Adrenal gland (tissue), 19 donors: Measurements from ENCODE around the gene SLC22A16. TPM values are rescaled to one million over a fixed set of nuclear protein-coding genes. Genes with fewer than 3 reads are reported as not detected.

Experiments
- DNase-seq, 7 donors: peaks; one replicate each; pipeline ENCODE4 v3.0.0-alpha.2; 2019 to 2020
- H3K27ac ChIP-seq, 5 donors: fragments of 200-600 bp; sonication (generic) in 4 of 5; 1 replicate in 3 of 5; 2 replicates in 2 of 5; pipeline versions ENCODE4 v1.5.1 to v1.8.0; 2016 to 2020; ENCODE audit warnings: mild to moderate bottlenecking in 1 of 5
- H3K27me3 ChIP-seq: fragments of 200-600 bp; 2 replicates; pipeline ENCODE4 v1.8.0; 2021
- H3K36me3 ChIP-seq, 2 donors: fragments of 200-600 bp; replicated peaks in 1 of 2; 1 replicate in 1 of 2; 2 replicates in 1 of 2; pipeline versions ENCODE4 v1.5.1 to v1.8.0; 2018 to 2022
- H3K4me1 ChIP-seq, 2 donors: fragments of 200-600 bp; replicated peaks in 1 of 2; 1 replicate in 1 of 2; 2 replicates in 1 of 2; pipeline versions ENCODE4 v1.5.1 to v1.8.0; 2018 to 2021
- H3K4me3 ChIP-seq, 4 donors: fragments of 200-600 bp; sonication (generic) in 3 of 4; one replicate each; pipeline ENCODE4 v1.5.1; 2016 to 2018
- H3K9me3 ChIP-seq, 3 donors: fragments of 200-600 bp; sonication (generic) in 1 of 3; replicated peaks in 1 of 3; 1 replicate in 2 of 3; 2 replicates in 1 of 3; pipeline versions ENCODE4 v1.5.1 to v1.8.0; 2016 to 2021
- CTCF ChIP-seq, 6 experiments: fragments of 450-650 bp in 4 of 6; fragments of 200-600 bp in 2 of 6; sonication (generic) in 1 of 6; IDR thresholded peaks; 1 replicate in 5 of 6; 2 replicates in 1 of 6; pipeline versions ENCODE4 v1.5.1 to v1.8.0; 2016 to 2021; ENCODE audit warnings: antibody characterized with exemption in 6 of 6, mild to moderate bottlenecking in 2 of 6, moderate library complexity in 1 of 6
- POLR2A ChIP-seq, 2 donors: fragments of 450-650 bp; IDR thresholded peaks; one replicate each; pipeline ENCODE4 v1.6.1; 2017; ENCODE audit warnings: antibody characterized with exemption in 2 of 2, mild to moderate bottlenecking in 2 of 2, moderate library complexity in 1 of 2
- WGBS, 4 donors: extraction: QIAGEN DNeasy Blood & Tissue Kit in 2 of 4; methylation state at CpG; one replicate each; pipeline versions ENCODE4 v1.1.5 to v1.1.7; 2013 to 2017; 5-methylcytosine and 5-hydroxymethylcytosine counted together
- intact Hi-C, 2 donors: fragments of 100-400 bp; cut with DNase I; formaldehyde crosslinking; loops; one replicate each; pipeline versions ENCODE4 v1.14.1 to v1.15.0; 2022 to 2023
- long read RNA-seq, 10 donors: library from polyadenylated mRNA in 3 of 10; unstranded in 2 of 10; stranded (forward) in 1 of 10; transcript quantifications; one replicate each; pipeline ENCODE4 v2.0.0 and lab custom pipeline, GENCODE V29; 2021 to 2026
- polyA plus RNA-seq, 3 donors: library from polyadenylated mRNA; stranded (reverse); fragments of 200-250 nt in 2 of 3; fragments of 350-450 nt in 1 of 3; fragmentation: Illumina TruSeq in 1 of 3; extraction: RNeasy Lipid Tissue Mini Kit (QIAGEN cat#74804) in 1 of 3; gene quantifications; one replicate each; pipeline ENCODE4 v1.2.3, GENCODE V29; 2013 to 2014
- total RNA-seq, 9 donors: library from RNA; depleted of rRNA in 4 of 9; stranded (reverse); fragments of >200 nt in 4 of 9; fragments of 120-200 nt in 1 of 9; fragmentation: NEBNext Ultra II Directional in 1 of 9; extraction: Animal tissue kit (Norgen Biotek cat#: 25700) in 1 of 9; gene quantifications; one replicate each; pipeline versions ENCODE4 v1.1.0 to v1.2.4, GENCODE V29; 2013 to 2023
- donor health status: healthy with polysubstance abuse.
- donor health status: Bipolar disorder and iron deficiency.
- donor health status: DM: yes; HTN: yes; CAD: no.
- donor health status: DM: no; HTN: no; CAD: no.
- donor health status: DM: no; HTN: no; CAD: no.
- donor health status: DM: yes; HTN: yes; CAD: no.

Gene SLC22A16
- 1 to 10 TPM in 1 of 9 donors, under 1 TPM in 4, not detected in 4; 0.11 to 1.6 (median 0.34) TPM for total RNA-seq
- not detected for polyA plus RNA-seq
- long read RNA-seq, donor 1 = 0 reads
- long read RNA-seq, donor 2 = 0 reads
- long read RNA-seq, donor 3 = 0 reads
- long read RNA-seq, donor 4 = 0 reads
- long read RNA-seq, donor 5 = 0 reads
- long read RNA-seq, donor 6 = 0 reads
- long read RNA-seq, donor 7 = 0 reads
- long read RNA-seq, donor 8 = 0 reads
- long read RNA-seq, donor 9 = 0 reads
- long read RNA-seq, donor 10 = 0 reads

GRCh38 chr6:110476046-110476849 is at the start of gene SLC22A16:
SLC22A16 (minus strand) TSS chr6:110476613; CDS start chr6:110476574, 39 bp downstream.
- no peaks in the 10 kb centered on the region for H3K27me3 ChIP-seq
- no peaks in the 10 kb centered on the region for H3K4me1 ChIP-seq
- 4 to 26% (median 6%) methylated on average over 7 to 84 of the region's 85 CpGs for WGBS, 4 donors
- H3K4me3 ChIP-seq = peak within 1 kb of the TSS in 1 of 4 donors; percentile 48
- intact Hi-C loops = no loop called here
- DNase-seq = peak in 1 of 7 donors; percentile 32
- TF ChIP-seq POLR2A (IDR thresholded peaks at IDR 0.05) (no peak), CTCF (IDR thresholded peaks at IDR 0.05) (no peak)
- H3K9me3 ChIP-seq = no peaks in the 10 kb centered on the region
- H3K27ac ChIP-seq = peak within 1 kb of the TSS in 1 of 5 donors; percentile 22
- no peaks in the 10 kb centered on the region for H3K36me3 ChIP-seq

GRCh38 chr6:110525001-110525400 is 48.6 kb upstream of the SLC22A16 start:
- WGBS, 4 donors = 46 to 90% (median 65%) methylated on average over 3 to 4 of the region's 4 CpGs
- Histone ChIP-seq H3K36me3 (no peaks in the 10 kb centered on the region), H3K9me3 (no peaks in the 10 kb centered on the region), H3K4me3 (no peak overlapping the region), H3K4me1 (peaks cover 6 to 9% of the 10 kb centered on the region in 2 donors), H3K27ac (no peak overlapping the region), H3K27me3 (no peaks in the 10 kb centered on the region)
- intact Hi-C loops = loop anchor here in 1 of 2 donors (5.0 to 10.0 kb wide), 3 partner anchors 160 to 470 kb away; no protein-coding TSS in a partner anchor
- no peak for DNase-seq
- TF ChIP-seq POLR2A (IDR thresholded peaks at IDR 0.05) = no peak
- TF ChIP-seq CTCF (IDR thresholded peaks at IDR 0.05) = no peak

GRCh38 chr6:110524305-110524704 is 47.9 kb upstream of the SLC22A16 start:
- whole genome bisulfite sequencing, 4 donors = 79 to 84% (median 81%) methylated on average over 2 of the region's 2 CpGs
- Histone ChIP-seq H3K4me1 (peaks cover 6 to 9% of the 10 kb centered on the region in 2 donors), H3K4me3 (no peak overlapping the region), H3K27ac (no peak overlapping the region), H3K9me3 (no peaks in the 10 kb centered on the region), H3K36me3 (no peaks in the 10 kb centered on the region), H3K27me3 (no peaks in the 10 kb centered on the region)
- no peak for DNase-seq
- intact Hi-C loops = loop anchor here in 1 of 2 donors (10.0 kb wide), 2 partner anchors 160 to 470 kb away; no protein-coding TSS in a partner anchor
- TF ChIP-seq POLR2A (IDR thresholded peaks at IDR 0.05) (no peak), CTCF (IDR thresholded peaks at IDR 0.05) (no peak)

GRCh38 chr6:110523451-110524021 is 47.1 kb upstream of the SLC22A16 start:
- TF ChIP-seq POLR2A (IDR thresholded peaks at IDR 0.05) (no peak), CTCF (IDR thresholded peaks at IDR 0.05) (no peak)
- H3K27me3 ChIP-seq = no peaks in the 10 kb centered on the region
- H3K4me1 ChIP-seq = peaks cover 4 to 8% of the 10 kb centered on the region in 2 donors
- no peak overlapping the region for H3K4me3 ChIP-seq
- no peaks in the 10 kb centered on the region for H3K9me3 ChIP-seq
- 74 to 78% (median 77%) methylated on average over 4 of the region's 4 CpGs for WGBS, 4 donors
- DNase-seq = no peak
- H3K36me3 ChIP-seq = no peaks in the 10 kb centered on the region
- H3K27ac ChIP-seq = no peak overlapping the region
- intact Hi-C loops = loop anchor here in 1 of 2 donors (10.0 kb wide), 2 partner anchors 161 to 471 kb away; no protein-coding TSS in a partner anchor
